Progenitor cell of endocrine pancreas (in vitro differentiated cells): ENCODE data around the gene CPEB3. TPM values are rescaled to one million over a fixed set of nuclear protein-coding genes. Genes with fewer than 3 reads are reported as not detected.

Experiments used
- DNase-seq: peaks from one replicate; pipeline ENCODE4 v3.0.0; 2021; ENCODE audit warnings: low spot score; ENCODE audit not compliant: unreplicated experiment
- H3K27ac Mint-ChIP-seq: 2 replicates; pipeline ENCODE4 v1.8.0; 2021; ENCODE audit warnings: mild to moderate bottlenecking, moderate library complexity, mixed read lengths
- H3K27me3 Mint-ChIP-seq: 2 replicates; pipeline ENCODE4 v1.8.0; 2021; ENCODE audit warnings: mixed read lengths
- H3K36me3 Mint-ChIP-seq: 2 replicates; pipeline ENCODE4 v1.8.0; 2022; ENCODE audit warnings: mixed read lengths; ENCODE audit not compliant: insufficient read depth
- H3K4me1 Mint-ChIP-seq: 2 replicates; pipeline ENCODE4 v1.8.0; 2021; ENCODE audit warnings: low read depth, mixed read lengths
- H3K4me3 Mint-ChIP-seq: 2 replicates; pipeline ENCODE4 v1.8.0; 2021; ENCODE audit warnings: low read depth, mild to moderate bottlenecking, moderate library complexity, mixed read lengths
- H3K9me3 Mint-ChIP-seq: 2 replicates; pipeline ENCODE4 v1.8.0; 2021; ENCODE audit warnings: low read depth, mixed read lengths
- CTCF ChIP-seq: fragments of 200-600 bp; sonication (generic); IDR thresholded peaks from one replicate; pipeline ENCODE4 v1.5.0; 2021; ENCODE audit warnings: antibody characterized with exemption, mild to moderate bottlenecking; ENCODE audit not compliant: unreplicated experiment
- total RNA-seq: library from RNA; stranded (reverse); gene quantifications from 2 replicates; pipeline ENCODE4 v1.2.1, GENCODE V29; 2021

CPEB3 gene
- total RNA-seq, 1 donor from 2014 or later, result 2.1 TPM

GRCh38 chr10:92200564-92200963, 90.3 kb downstream of the CPEB3 start:
- H3K9me3 Mint-ChIP-seq, result no peaks in the 10 kb centered on the region
- DNase-seq, result no peak
- no peak for TF ChIP-seq CTCF
- no peaks in the 10 kb centered on the region for H3K27me3 Mint-ChIP-seq
- no peaks in the 10 kb centered on the region for H3K36me3 Mint-ChIP-seq
- peaks cover 7% of the 10 kb centered on the region for H3K4me1 Mint-ChIP-seq
- H3K4me3 Mint-ChIP-seq, result no peak overlapping the region
- H3K27ac Mint-ChIP-seq, result no peak overlapping the region

- Mint-ChIP-seq H3K4me1 (no peaks in the 10 kb centered on the region), H3K27ac (no peak overlapping the region)
Measured at GRCh38 chr10:92187101-92187500, 103.8 kb downstream of the CPEB3 start.

GRCh38 chr10:92184977-92185376, 105.9 kb downstream of the CPEB3 start:
- TF ChIP-seq CTCF, result no peak
- no peak for DNase-seq
- H3K4me3 Mint-ChIP-seq, result no peak overlapping the region
- H3K27me3 Mint-ChIP-seq, result no peaks in the 10 kb centered on the region
- H3K4me1 Mint-ChIP-seq, result no peaks in the 10 kb centered on the region
- H3K27ac Mint-ChIP-seq, result no peak overlapping the region
- no peaks in the 10 kb centered on the region for H3K36me3 Mint-ChIP-seq
- no peaks in the 10 kb centered on the region for H3K9me3 Mint-ChIP-seq

More at GRCh38 chr10:92187101-92187500, 103.8 kb downstream of the CPEB3 start:
- no peaks in the 10 kb centered on the region for H3K36me3 Mint-ChIP-seq
- no peak overlapping the region for H3K4me3 Mint-ChIP-seq
- DNase-seq, result no peak
- no peak for TF ChIP-seq CTCF
- H3K27me3 Mint-ChIP-seq, result no peaks in the 10 kb centered on the region
- no peaks in the 10 kb centered on the region for H3K9me3 Mint-ChIP-seq

- H3K27me3 Mint-ChIP-seq, result no peaks in the 10 kb centered on the region
- TF ChIP-seq CTCF, result no peak
Measured at GRCh38 chr10:92183199-92183598, 107.7 kb downstream of the CPEB3 start.

GRCh38 chr10:92181575-92181974, 109.3 kb downstream of the CPEB3 start:
- Mint-ChIP-seq H3K9me3 (no peaks in the 10 kb centered on the region), H3K4me1 (no peaks in the 10 kb centered on the region), H3K27me3 (no peaks in the 10 kb centered on the region), H3K36me3 (no peaks in the 10 kb centered on the region), H3K27ac (no peak overlapping the region), H3K4me3 (no peak overlapping the region)
- no peak for DNase-seq
- peak; percentile 24 for TF ChIP-seq CTCF

More at GRCh38 chr10:92183199-92183598, 107.7 kb downstream of the CPEB3 start:
- H3K36me3 Mint-ChIP-seq, result no peaks in the 10 kb centered on the region
- no peak overlapping the region for H3K4me3 Mint-ChIP-seq
- H3K4me1 Mint-ChIP-seq, result no peaks in the 10 kb centered on the region
- no peak for DNase-seq
- no peaks in the 10 kb centered on the region for H3K9me3 Mint-ChIP-seq
- H3K27ac Mint-ChIP-seq, result no peak overlapping the region
